B cell (primary cell): ENCODE measurements around the gene CPB2.

Experiments used
- EZH2 ChIP-seq: IDR thresholded peaks from 2 replicates; pipeline ENCODE4 v1.6.1; 2012; ENCODE audit warnings: borderline replicate concordance, low read depth, mild to moderate bottlenecking, moderate library complexity, low read length; ENCODE audit not compliant: insufficient read depth, poor library complexity, severe bottlenecking
- TF ChIP-seq, protein P1 (sequence below): fragments of 200-600 bp; IDR thresholded peaks from one replicate; pipeline ENCODE4 v1.8.0; 2022; ENCODE audit warnings: antibody characterized with exemption, mild to moderate bottlenecking

DNA sequence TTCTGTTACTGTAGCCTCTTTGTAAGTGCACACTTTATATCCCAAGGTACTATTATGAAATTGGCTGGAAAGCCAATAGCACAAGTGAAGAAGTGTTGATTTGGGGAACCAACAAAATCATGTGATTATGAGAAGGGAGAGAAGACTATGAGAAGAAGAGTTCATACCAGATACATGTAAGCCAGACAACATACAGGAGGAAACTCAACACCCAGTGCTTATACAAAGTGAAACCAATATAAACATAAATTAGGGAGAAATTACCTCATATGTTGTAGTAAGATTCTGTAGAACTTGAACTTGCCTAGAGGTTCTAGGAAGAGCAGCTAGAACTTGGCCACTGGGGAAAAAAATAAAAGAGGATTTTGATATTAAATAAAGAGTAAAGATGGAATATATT lies 17.4 kb downstream of the CPB2 start:
- TF ChIP-seq, protein P1, sequence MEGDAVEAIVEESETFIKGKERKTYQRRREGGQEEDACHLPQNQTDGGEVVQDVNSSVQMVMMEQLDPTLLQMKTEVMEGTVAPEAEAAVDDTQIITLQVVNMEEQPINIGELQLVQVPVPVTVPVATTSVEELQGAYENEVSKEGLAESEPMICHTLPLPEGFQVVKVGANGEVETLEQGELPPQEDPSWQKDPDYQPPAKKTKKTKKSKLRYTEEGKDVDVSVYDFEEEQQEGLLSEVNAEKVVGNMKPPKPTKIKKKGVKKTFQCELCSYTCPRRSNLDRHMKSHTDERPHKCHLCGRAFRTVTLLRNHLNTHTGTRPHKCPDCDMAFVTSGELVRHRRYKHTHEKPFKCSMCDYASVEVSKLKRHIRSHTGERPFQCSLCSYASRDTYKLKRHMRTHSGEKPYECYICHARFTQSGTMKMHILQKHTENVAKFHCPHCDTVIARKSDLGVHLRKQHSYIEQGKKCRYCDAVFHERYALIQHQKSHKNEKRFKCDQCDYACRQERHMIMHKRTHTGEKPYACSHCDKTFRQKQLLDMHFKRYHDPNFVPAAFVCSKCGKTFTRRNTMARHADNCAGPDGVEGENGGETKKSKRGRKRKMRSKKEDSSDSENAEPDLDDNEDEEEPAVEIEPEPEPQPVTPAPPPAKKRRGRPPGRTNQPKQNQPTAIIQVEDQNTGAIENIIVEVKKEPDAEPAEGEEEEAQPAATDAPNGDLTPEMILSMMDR: no peak
- no peak for TF ChIP-seq EZH2
